ENCODE measurements around the gene CUEDC1.

Gene CUEDC1

GRCh38 chr17:57982452-57983170, 27.4 kb upstream of the CUEDC1 start:
- no peak for TF ChIP-seq CTCF (IDR thresholded peaks at IDR 0.05)
- Histone ChIP-seq H2AFZ (no peak overlapping the region), H3K4me1 (peaks cover 12% of the 10 kb centered on the region), H3K27me3 (ENCODE audit: control insufficient read depth, insufficient read depth, low read length) (no peaks in the 10 kb centered on the region), H3K9ac (no peak overlapping the region), H3K4me3 (ENCODE audit: low read depth, low read length) (no peak overlapping the region), H3K36me3 (ENCODE audit: control insufficient read depth, insufficient read depth, low read length) (no peaks in the 10 kb centered on the region), H3K79me2 (peaks cover 30% of the 10 kb centered on the region), H3K4me2 (ENCODE audit: low read length) (no peak overlapping the region), H3K9me3 (ENCODE audit: control insufficient read depth, low read length) (no peaks in the 10 kb centered on the region), H3K27ac (no peak overlapping the region)

GRCh38 chr17:57980522-57980921, 25.3 kb upstream of the CUEDC1 start:
- Histone ChIP-seq H3K27ac (no peak overlapping the region), H3K9me3 (ENCODE audit: control insufficient read depth, low read length) (no peaks in the 10 kb centered on the region), H3K79me2 (peaks cover 26% of the 10 kb centered on the region), H2AFZ (no peak overlapping the region), H3K27me3 (ENCODE audit: control insufficient read depth, insufficient read depth, low read length) (no peaks in the 10 kb centered on the region), H3K4me2 (ENCODE audit: low read length) (no peak overlapping the region), H3K4me1 (peaks cover 12% of the 10 kb centered on the region), H3K4me3 (ENCODE audit: low read depth, low read length) (no peak overlapping the region), H3K9ac (no peak overlapping the region), H3K36me3 (ENCODE audit: control insufficient read depth, insufficient read depth, low read length) (no peaks in the 10 kb centered on the region)
- no peak for TF ChIP-seq CTCF (IDR thresholded peaks at IDR 0.05)

- Histone ChIP-seq H3K4me1 (peaks cover 3% of the 10 kb centered on the region), H3K27ac (no peak overlapping the region)
- no peak for TF ChIP-seq CTCF (IDR thresholded peaks at IDR 0.05)
These were observed 23.9 kb upstream of the CUEDC1 start for GRCh38 chr17:57979076-57979475.

GRCh38 chr17:57976594-57976993, 21.4 kb upstream of the CUEDC1 start:
- Histone ChIP-seq H3K27ac (no peak overlapping the region), H3K36me3 (ENCODE audit: control insufficient read depth, insufficient read depth, low read length) (no peaks in the 10 kb centered on the region), H3K9ac (no peak overlapping the region)

More at GRCh38 chr17:57979076-57979475, 23.9 kb upstream of the CUEDC1 start:
- H3K36me3 ChIP-seq (ENCODE audit: control insufficient read depth, insufficient read depth, low read length), result no peaks in the 10 kb centered on the region
- no peaks in the 10 kb centered on the region for H3K27me3 ChIP-seq (ENCODE audit: control insufficient read depth, insufficient read depth, low read length)
- no peak overlapping the region for H3K4me3 ChIP-seq (ENCODE audit: low read depth, low read length)
- no peaks in the 10 kb centered on the region for H3K9me3 ChIP-seq (ENCODE audit: control insufficient read depth, low read length)
- no peak overlapping the region for H2AFZ ChIP-seq
- H3K79me2 ChIP-seq, result peaks cover 16% of the 10 kb centered on the region
- H3K9ac ChIP-seq, result no peak overlapping the region
- H3K4me2 ChIP-seq (ENCODE audit: low read length), result no peak overlapping the region

More at GRCh38 chr17:57976594-57976993, 21.4 kb upstream of the CUEDC1 start:
- Histone ChIP-seq H3K9me3 (ENCODE audit: control insufficient read depth, low read length) (no peaks in the 10 kb centered on the region), H3K79me2 (peaks cover 2% of the 10 kb centered on the region), H3K4me1 (peaks cover 3% of the 10 kb centered on the region), H2AFZ (no peak overlapping the region), H3K4me3 (ENCODE audit: low read depth, low read length) (no peak overlapping the region), H3K4me2 (ENCODE audit: low read length) (no peak overlapping the region), H3K27me3 (ENCODE audit: control insufficient read depth, insufficient read depth, low read length) (no peaks in the 10 kb centered on the region)
- TF ChIP-seq CTCF (IDR thresholded peaks at IDR 0.05), result no peak

Data from parathyroid adenoma (tissue), 2 donors.